BLaER1 (cell line): ENCODE data around the gene NUP160.
"Not testable (repeated sequence)": the region's sequence is repeated elsewhere in the genome, so short reads cannot be mapped to it uniquely, and the experiment has no call there.

Source experiments
- H3K27ac ChIP-seq: shearing (Covaris generic); formaldehyde crosslinking; 2 replicates; pipeline ENCODE4 v1.8.1; 2022
- H3K27me3 ChIP-seq: shearing (Covaris generic); formaldehyde crosslinking; 2 replicates; pipeline ENCODE4 v1.8.1; 2022
- H3K36me3 ChIP-seq: shearing (Covaris generic); formaldehyde crosslinking; 2 replicates; pipeline ENCODE4 v1.8.1; 2022
- H3K4me1 ChIP-seq: shearing (Covaris generic); formaldehyde crosslinking; 2 replicates; pipeline ENCODE4 v1.8.1; 2022
- H3K4me2 ChIP-seq: shearing (Covaris generic); formaldehyde crosslinking; 2 replicates; pipeline ENCODE4 v1.8.1; 2022
- H3K4me3 ChIP-seq: shearing (Covaris generic); formaldehyde crosslinking; 2 replicates; pipeline ENCODE4 v1.8.1; 2022
- H3K9ac ChIP-seq: shearing (Covaris generic); formaldehyde crosslinking; 2 replicates; pipeline ENCODE4 v1.8.1; 2022
- H3K9me3 ChIP-seq: shearing (Covaris generic); formaldehyde crosslinking; 2 replicates; pipeline ENCODE4 v1.8.1; 2022
- H4K20me1 ChIP-seq: shearing (Covaris generic); formaldehyde crosslinking; 2 replicates; pipeline ENCODE4 v1.8.1; 2022
- Cebpa-rat ChIP-seq: shearing (Covaris generic); IDR thresholded peaks from 2 replicates; pipeline ENCODE4 v1.8.1; 2022

Gene NUP160

GRCh38 chr11:47797633-47798032 is 50.5 kb downstream of the NUP160 start:
- Histone ChIP-seq H3K4me2 (no peak overlapping the region), H3K9me3 (no peaks in the 10 kb centered on the region), H3K27me3 (no peaks in the 10 kb centered on the region), H3K9ac (no peak overlapping the region), H3K4me3 (no peak overlapping the region), H3K4me1 (no peaks in the 10 kb centered on the region), H3K27ac (no peak overlapping the region), H3K36me3 (peaks cover 99% of the 10 kb centered on the region), H4K20me1 (no peaks in the 10 kb centered on the region)
- no peak for TF ChIP-seq Cebpa-rat

GRCh38 chr11:47791774-47792430 is 56.2 kb downstream of the NUP160 start:
- TF ChIP-seq Cebpa-rat: no peak
- Histone ChIP-seq H3K27ac (no peak overlapping the region), H3K36me3 (peaks cover 99% of the 10 kb centered on the region)

GRCh38 chr11:47790017-47790416 is 58.1 kb downstream of the NUP160 start:
- peaks cover 100% of the 10 kb centered on the region for H3K36me3 ChIP-seq
- not testable (repeated sequence) for H4K20me1 ChIP-seq, H3K4me2 ChIP-seq, H3K9ac ChIP-seq, H3K9me3 ChIP-seq, H3K27me3 ChIP-seq, H3K4me1 ChIP-seq, H3K4me3 ChIP-seq, H3K27ac ChIP-seq

More at GRCh38 chr11:47791774-47792430, 56.2 kb downstream of the NUP160 start:
- H3K9ac ChIP-seq: no peak overlapping the region
- no peaks in the 10 kb centered on the region for H3K4me1 ChIP-seq
- no peaks in the 10 kb centered on the region for H3K27me3 ChIP-seq
- H3K4me3 ChIP-seq: no peak overlapping the region
- no peak overlapping the region for H3K4me2 ChIP-seq
- H4K20me1 ChIP-seq: no peaks in the 10 kb centered on the region
- H3K9me3 ChIP-seq: no peaks in the 10 kb centered on the region

GRCh38 chr11:47788181-47788580 is 60.0 kb downstream of the NUP160 start:
- no peak overlapping the region for H3K4me2 ChIP-seq
- TF ChIP-seq Cebpa-rat: no peak
- no peak overlapping the region for H3K27ac ChIP-seq
- no peaks in the 10 kb centered on the region for H3K4me1 ChIP-seq
- no peaks in the 10 kb centered on the region for H3K27me3 ChIP-seq
- no peaks in the 10 kb centered on the region for H3K9me3 ChIP-seq
- H3K4me3 ChIP-seq: no peak overlapping the region
- H3K36me3 ChIP-seq: peaks cover 100% of the 10 kb centered on the region
- no peaks in the 10 kb centered on the region for H4K20me1 ChIP-seq
- H3K9ac ChIP-seq: no peak overlapping the region

- no peak for TF ChIP-seq Cebpa-rat
- Histone ChIP-seq H3K4me2 (no peak overlapping the region), H4K20me1 (no peaks in the 10 kb centered on the region), H3K4me1 (no peaks in the 10 kb centered on the region), H3K4me3 (no peak overlapping the region), H3K9ac (no peak overlapping the region), H3K36me3 (peaks cover 99% of the 10 kb centered on the region), H3K9me3 (no peaks in the 10 kb centered on the region), H3K27me3 (no peaks in the 10 kb centered on the region), H3K27ac (no peak overlapping the region)
Observed at GRCh38 chr11:47786373-47786772, 61.8 kb downstream of the NUP160 start.

- peaks cover 99% of the 10 kb centered on the region for H3K36me3 ChIP-seq
- H3K9me3 ChIP-seq: no peaks in the 10 kb centered on the region
- no peaks in the 10 kb centered on the region for H3K4me1 ChIP-seq
- no peaks in the 10 kb centered on the region for H4K20me1 ChIP-seq
- no peak for TF ChIP-seq Cebpa-rat
- no peak overlapping the region for H3K9ac ChIP-seq
- H3K27me3 ChIP-seq: no peaks in the 10 kb centered on the region
- H3K4me2 ChIP-seq: no peak overlapping the region
- no peak overlapping the region for H3K27ac ChIP-seq
- H3K4me3 ChIP-seq: no peak overlapping the region
Observed at GRCh38 chr11:47784785-47785381, 63.3 kb downstream of the NUP160 start.

GRCh38 chr11:47783087-47783610 is 65.0 kb downstream of the NUP160 start:
- Histone ChIP-seq H3K9me3 (no peaks in the 10 kb centered on the region), H3K27ac (no peak overlapping the region)

GRCh38 chr11:47778878-47779483 is 69.2 kb downstream of the NUP160 start:
- Histone ChIP-seq H3K9ac (no peak overlapping the region), H3K27ac (no peak overlapping the region), H3K36me3 (peaks cover 99% of the 10 kb centered on the region), H4K20me1 (no peaks in the 10 kb centered on the region), H3K9me3 (no peaks in the 10 kb centered on the region), H3K4me3 (no peak overlapping the region), H3K27me3 (no peaks in the 10 kb centered on the region), H3K4me1 (no peaks in the 10 kb centered on the region), H3K4me2 (no peak overlapping the region)
- TF ChIP-seq Cebpa-rat: no peak

More at GRCh38 chr11:47783087-47783610, 65.0 kb downstream of the NUP160 start:
- Histone ChIP-seq H3K4me3 (no peak overlapping the region), H3K9ac (no peak overlapping the region), H3K4me1 (no peaks in the 10 kb centered on the region), H3K36me3 (peaks cover 99% of the 10 kb centered on the region), H4K20me1 (no peaks in the 10 kb centered on the region), H3K4me2 (no peak overlapping the region), H3K27me3 (no peaks in the 10 kb centered on the region)
- no peak for TF ChIP-seq Cebpa-rat

- Histone ChIP-seq H3K9ac (no peak overlapping the region), H3K27me3 (no peaks in the 10 kb centered on the region), H3K27ac (no peak overlapping the region), H3K9me3 (no peaks in the 10 kb centered on the region), H3K4me1 (no peaks in the 10 kb centered on the region), H3K36me3 (peaks cover 69% of the 10 kb centered on the region), H3K4me3 (no peak overlapping the region), H3K4me2 (no peak overlapping the region), H4K20me1 (no peaks in the 10 kb centered on the region)
- TF ChIP-seq Cebpa-rat: no peak
Observed at GRCh38 chr11:47775240-47775869, 72.8 kb downstream of the NUP160 start.

- Histone ChIP-seq H3K4me2 (no peak overlapping the region), H3K36me3 (peaks cover 54% of the 10 kb centered on the region), H4K20me1 (no peaks in the 10 kb centered on the region), H3K27ac (no peak overlapping the region), H3K4me1 (peaks cover 2% of the 10 kb centered on the region), H3K9me3 (no peaks in the 10 kb centered on the region), H3K27me3 (no peaks in the 10 kb centered on the region), H3K9ac (no peak overlapping the region), H3K4me3 (no peak overlapping the region)
- TF ChIP-seq Cebpa-rat: no peak
Observed at GRCh38 chr11:47773882-47774281, 74.3 kb downstream of the NUP160 start.

- not testable (repeated sequence) for H3K9ac ChIP-seq, H3K27ac ChIP-seq, H3K4me3 ChIP-seq, H3K27me3 ChIP-seq, H3K4me2 ChIP-seq, H3K9me3 ChIP-seq
- peaks cover 18% of the 10 kb centered on the region for H3K36me3 ChIP-seq
- peaks cover 25% of the 10 kb centered on the region for H4K20me1 ChIP-seq
- H3K4me1 ChIP-seq: peaks cover 25% of the 10 kb centered on the region
Observed at GRCh38 chr11:47769556-47769955, 78.6 kb downstream of the NUP160 start.
